ENCODE measurements around the gene PIH1D1.

- TF ChIP-seq CTCF (IDR thresholded peaks at IDR 0.05) = no peak
- no peak for TF ChIP-seq POLR2A (IDR thresholded peaks at IDR 0.05)
- TF ChIP-seq POLR2AphosphoS5 (IDR thresholded peaks at IDR 0.05) = no peak
- no peak for TF ChIP-seq EP300 (IDR thresholded peaks at IDR 0.05)
These were observed 39.6 kb upstream of the PIH1D1 start for GRCh38 chr19:49491030-49491803.
